Measurements from ENCODE around the gene KLHL11.

GRCh38 chr17:41904242-41904841 is 39.1 kb upstream of the KLHL11 start:
- TF ChIP-seq CTCF (IDR thresholded peaks at IDR 0.05; ENCODE audit: control extremely low read depth in 1 of 3, insufficient read depth in 1 of 3, low read depth in 1 of 3, low read length in 3 of 3) (no peak), POLR2AphosphoS5 (IDR thresholded peaks at IDR 0.05; ENCODE audit: low read depth, low read length) (no peak), SAP30 (IDR thresholded peaks at IDR 0.05; ENCODE audit: insufficient read depth, insufficient replicate concordance, low read length) (no peak), TEAD4 (IDR thresholded peaks at IDR 0.05; ENCODE audit: low read depth, low read length) (no peak)

All from H1 (cell line).